ENCODE results near the gene CDX2.

GRCh38 chr13:27977476-27978300 lies 8.6 kb upstream of the CDX2 start:
- TF ChIP-seq MNT (conservative IDR thresholded peaks at IDR 0.05) (no peak), MAX (CRISPR knock-in tag; IDR thresholded peaks at IDR 0.05) (no peak), ZNF3 (CRISPR knock-in tag; IDR thresholded peaks at IDR 0.05) (no peak), ZBTB7A (IDR thresholded peaks at IDR 0.05; ENCODE audit: borderline replicate concordance, control insufficient read depth, low read depth, low read length) (no peak), CTCF (IDR thresholded peaks at IDR 0.05 in 2 of 3, conservative IDR thresholded peaks at IDR 0.05 in 1 of 3; ENCODE audit: insufficient read depth in 2 of 3, low read depth in 1 of 3, low read length in 3 of 3) (no peak), EP300 (IDR thresholded peaks at IDR 0.05; ENCODE audit: low read length) (no peak), ZNF124 (CRISPR knock-in tag; IDR thresholded peaks at IDR 0.05) (no peak), ZNF197 (CRISPR knock-in tag; IDR thresholded peaks at IDR 0.05; ENCODE audit: low read depth) (no peak), ARID1B (IDR thresholded peaks at IDR 0.05) (no peak), RBM14 (IDR thresholded peaks at IDR 0.05; ENCODE audit: borderline replicate concordance, insufficient read depth, low read depth, low read length) (no peak)

Data from K562 (cell line).